Kidney (tissue), 14 donors: ENCODE measurements around the gene OFD1. TPM values are rescaled to one million over a fixed set of nuclear protein-coding genes. Genes with fewer than 3 reads are reported as not detected.
A peak's percentile ranks its signal among the peaks of the same experiment; 100 is the strongest.

Experiments used
- DNase-seq, 5 donors: peaks; one replicate each; pipeline ENCODE4 v3.0.0-alpha.2; 2013 to 2020
- FAIRE-seq: peaks from 2 replicates; lab custom pipeline; 2012; peaks lifted over from hg19 to GRCh38; lab: Jason Lieb, UNC
- H3K27ac ChIP-seq, 2 donors: one replicate each; pipeline ENCODE4 v1.7.0; 2013; ENCODE audit warnings: low read depth in 2 of 2, low read length in 2 of 2, inconsistent platforms in 1 of 2
- H3K27me3 ChIP-seq: one replicate; pipeline ENCODE4 v1.7.1; 2013; ENCODE audit warnings: low read length, inconsistent platforms; ENCODE audit not compliant: control insufficient read depth, insufficient read depth
- H3K36me3 ChIP-seq, 3 donors: one replicate each; pipeline versions ENCODE4 v1.7.0 to v1.7.1; 2013; ENCODE audit warnings: low read length in 3 of 3, control low read depth in 1 of 3, inconsistent platforms in 1 of 3; ENCODE audit not compliant: insufficient read depth in 3 of 3, control insufficient read depth in 2 of 3
- H3K4me1 ChIP-seq, 3 donors: one replicate each; pipeline versions ENCODE4 v1.7.0 to v1.7.1; 2013; ENCODE audit warnings: low read length in 3 of 3, inconsistent platforms in 1 of 3, low read depth in 1 of 3; ENCODE audit not compliant: control insufficient read depth in 2 of 3, insufficient read depth in 2 of 3
- H3K4me3 ChIP-seq, 3 donors: one replicate each; pipeline versions ENCODE4 v1.7.0 to v1.8.1; 2013; ENCODE audit warnings: low read length in 3 of 3, control low read depth in 1 of 3, inconsistent platforms in 1 of 3
- H3K9ac ChIP-seq, 3 donors: one replicate each; pipeline versions ENCODE4 v1.7.0 to v1.7.1; 2013; ENCODE audit warnings: low read length in 3 of 3, control low read depth in 1 of 3, inconsistent platforms in 1 of 3
- H3K9me3 ChIP-seq, 3 donors: one replicate each; pipeline versions ENCODE4 v1.7.0 to v1.7.1; 2013; ENCODE audit warnings: low read length in 3 of 3, control low read depth in 1 of 3, inconsistent platforms in 1 of 3; ENCODE audit not compliant: control insufficient read depth in 2 of 3, insufficient read depth in 1 of 3
- CTCF ChIP-seq: IDR thresholded peaks from 3 replicates; pipeline ENCODE4 v1.5.1; 2012; ENCODE audit warnings: mild to moderate bottlenecking, moderate library complexity, borderline replicate concordance; ENCODE audit not compliant: insufficient read depth; ENCODE audit errors: extremely low read depth
- intact Hi-C: fragments of 100-400 bp; cut with DNase I; formaldehyde crosslinking; loops from one replicate; pipeline ENCODE4 v1.11.1; 2022
- polyA plus RNA-seq: library from polyadenylated mRNA; stranded (reverse); fragments of 350-450 nt; fragmentation: Illumina TruSeq; extraction: RNeasy Lipid Tissue Mini Kit (QIAGEN cat#74804); gene quantifications from one replicate; pipeline ENCODE4 v1.2.3, GENCODE V29; 2014; ENCODE audit warnings: low read depth, low replicate concordance; ENCODE audit not compliant: insufficient read depth
- total RNA-seq: library from RNA; stranded (reverse); fragmentation: NEBNext Ultra II Directional; extraction: Animal tissue kit (Norgen Biotek cat#: 25700); gene quantifications from one replicate; pipeline ENCODE4 v1.2.1, GENCODE V29; 2021
- donor health status: control.
- donor health status: control.
- donor health status: control.
- donor health status: control.
- donor health status: control.
- donor health status: DM: yes; HTN: yes; CAD: no.
- donor health status: Normal renal cell carcinoma (clear cell type).

OFD1 gene
- total and polyA plus RNA-seq, 2 donors from 2014 or later: 20.6 to 42.0 TPM

DNA sequence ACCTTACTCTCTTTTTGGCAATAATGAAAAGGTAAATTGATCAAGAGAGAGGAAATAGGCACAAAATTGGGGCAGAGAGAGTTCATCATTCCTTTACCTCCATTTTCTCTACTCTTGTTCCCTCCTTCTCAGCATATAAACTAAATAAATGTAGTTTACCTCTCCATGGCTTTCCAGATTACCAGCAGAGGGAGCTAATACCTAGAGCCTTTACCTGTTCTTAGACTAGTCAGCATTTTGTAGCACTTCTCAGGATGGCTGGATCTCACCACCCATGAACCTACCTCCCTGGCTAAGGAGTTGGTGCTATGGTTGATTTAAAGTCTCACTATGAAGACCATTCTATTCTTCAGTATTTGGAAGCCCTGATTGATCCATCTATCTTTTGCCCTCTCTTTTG lies 15.7 kb downstream of the OFD1 start:
- TF ChIP-seq CTCF: peak; percentile 38
- H3K4me3 ChIP-seq: no peak overlapping the region
- H3K36me3 ChIP-seq: peaks cover 2 to 17% (median 15%) of the 10 kb centered on the region in 3 donors
- peak in 2 of 5 donors; percentile 51 to 57 for DNase-seq
- H3K4me1 ChIP-seq: no peaks in the 10 kb centered on the region
- no peak for FAIRE-seq
- no peaks in the 10 kb centered on the region for H3K9me3 ChIP-seq
- H3K27me3 ChIP-seq: no peaks in the 10 kb centered on the region
- H3K27ac ChIP-seq: no peak overlapping the region
- no peak overlapping the region for H3K9ac ChIP-seq
- intact Hi-C loops: no loop called here

GRCh38 chrX:13750812-13751211 lies 16.3 kb downstream of the OFD1 start:
- H3K9me3 ChIP-seq: no peaks in the 10 kb centered on the region
- H3K27me3 ChIP-seq: no peaks in the 10 kb centered on the region
- intact Hi-C loops: no loop called here
- no peak for FAIRE-seq
- no peak overlapping the region for H3K27ac ChIP-seq
- no peak for TF ChIP-seq CTCF
- H3K9ac ChIP-seq: no peak overlapping the region
- DNase-seq: no peak
- H3K4me3 ChIP-seq: no peak overlapping the region
- peaks cover 2 to 17% (median 15%) of the 10 kb centered on the region in 3 donors for H3K36me3 ChIP-seq
- no peaks in the 10 kb centered on the region for H3K4me1 ChIP-seq

GRCh38 chrX:13752141-13752540 lies 17.6 kb downstream of the OFD1 start:
- no peak for DNase-seq
- FAIRE-seq: no peak
- intact Hi-C loops: no loop called here

More at GRCh38 chrX:13752141-13752540, 17.6 kb downstream of the OFD1 start:
- no peak for TF ChIP-seq CTCF
- no peaks in the 10 kb centered on the region for H3K27me3 ChIP-seq
- H3K36me3 ChIP-seq: peaks cover 2 to 14% (median 12%) of the 10 kb centered on the region in 3 donors
- H3K4me3 ChIP-seq: no peak overlapping the region
- no peaks in the 10 kb centered on the region for H3K9me3 ChIP-seq
- no peak overlapping the region for H3K27ac ChIP-seq
- H3K4me1 ChIP-seq: no peaks in the 10 kb centered on the region
- no peak overlapping the region for H3K9ac ChIP-seq
